Measurements from ENCODE around the gene INPP4B.

Gene INPP4B

DNA sequence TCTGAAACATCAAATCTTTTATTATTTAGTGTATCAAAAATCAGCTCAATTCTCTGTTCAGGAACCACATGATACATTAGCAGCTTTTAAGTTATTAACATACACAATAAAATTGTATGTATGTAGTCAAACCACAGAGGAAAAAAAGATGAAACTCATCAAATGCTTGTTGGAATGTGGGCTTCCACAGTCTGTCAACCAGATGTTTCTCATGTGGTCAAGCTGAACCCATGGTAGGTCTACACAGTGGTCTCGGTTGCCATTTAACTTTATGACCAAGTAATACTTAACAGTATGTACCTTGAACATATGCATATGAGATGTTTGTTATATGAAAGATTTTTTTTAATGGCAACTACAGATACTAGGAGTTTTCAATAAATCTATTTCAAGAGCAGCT is 781.9 kb downstream of the INPP4B start:
- in situ Hi-C loops (cut with HindIII; ENCODE audit: low sequenced_read_pairs) = no loop called here

DNA sequence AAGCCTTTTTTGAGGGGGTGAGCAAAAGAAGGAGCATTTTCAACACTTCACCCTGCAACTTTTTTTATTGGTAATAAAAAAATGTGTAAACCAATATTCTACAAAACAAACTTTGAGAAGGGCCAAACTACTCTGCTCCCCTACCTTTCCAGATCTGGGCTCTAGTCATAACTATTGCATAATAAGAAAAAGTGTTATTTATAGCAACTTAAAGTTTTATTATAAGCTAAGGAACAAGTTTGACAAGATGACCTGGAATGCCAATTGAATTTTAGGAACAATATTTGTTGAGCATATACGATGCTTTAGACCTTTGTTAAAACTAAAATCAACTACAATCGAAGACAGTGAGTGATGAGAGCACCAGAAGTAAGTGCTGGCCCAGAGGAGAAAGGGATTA is 800.1 kb downstream of the INPP4B start:
- in situ Hi-C loops (cut with HindIII; ENCODE audit: low sequenced_read_pairs) = no loop called here

DNA sequence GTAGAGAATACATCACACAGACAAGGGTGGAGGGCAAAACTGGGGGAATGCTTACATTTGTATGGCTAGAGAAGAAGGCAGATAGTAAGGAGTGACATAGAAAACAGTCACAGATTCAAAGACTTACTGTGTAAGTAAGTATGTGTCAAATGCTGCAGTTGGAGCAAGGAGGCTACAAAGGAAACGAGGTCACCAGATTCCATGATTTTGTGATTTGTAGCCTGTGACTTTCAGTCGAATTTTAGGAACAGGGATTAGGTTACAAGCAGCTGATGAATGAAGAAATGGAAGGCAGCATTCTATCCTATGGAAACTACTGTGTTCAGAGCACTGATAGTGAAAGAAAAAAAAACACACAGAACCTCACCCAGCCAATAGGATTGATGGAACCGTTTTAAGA is 801.8 kb downstream of the INPP4B start:
- in situ Hi-C loops (cut with HindIII; ENCODE audit: low sequenced_read_pairs) = no loop called here

DNA sequence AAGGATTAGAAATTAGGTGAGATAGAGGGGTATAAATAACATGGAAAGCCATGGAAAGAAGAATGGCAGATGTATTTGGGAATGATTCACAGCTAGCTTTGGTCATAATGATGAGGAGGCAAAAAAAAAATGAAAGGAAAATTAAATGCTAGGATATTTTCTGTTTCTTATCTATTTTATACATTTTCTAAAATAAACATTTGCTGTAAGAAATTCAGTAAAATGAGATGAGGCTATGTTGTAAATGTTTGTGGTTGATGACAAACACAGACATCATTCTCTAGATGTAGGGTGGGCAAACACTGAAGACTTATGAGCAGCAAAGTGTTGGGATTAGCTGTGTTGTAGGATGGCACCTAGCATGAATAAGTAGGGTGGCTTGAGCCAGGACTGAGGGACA is 802.6 kb downstream of the INPP4B start:
- in situ Hi-C loops (cut with HindIII; ENCODE audit: low sequenced_read_pairs) = no loop called here

DNA sequence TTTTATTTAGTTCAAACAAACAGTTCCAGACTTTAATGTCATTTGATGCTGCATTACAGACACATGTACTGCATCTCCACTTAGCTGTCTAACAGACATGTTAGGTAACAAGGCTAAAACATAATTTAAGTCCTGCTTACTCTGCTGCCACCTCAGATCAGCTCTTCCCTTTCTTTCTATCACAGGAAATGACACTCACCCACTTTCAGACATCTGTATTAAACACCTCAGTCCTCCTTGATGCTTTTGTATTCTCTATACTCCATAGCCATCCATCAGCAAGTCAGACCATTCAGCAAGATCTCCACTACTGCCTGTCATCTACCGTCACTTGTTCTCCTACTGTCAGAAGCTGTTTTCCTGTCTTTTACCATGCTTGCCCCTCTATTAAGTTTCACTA is 804.3 kb downstream of the INPP4B start:
- in situ Hi-C loops (cut with HindIII; ENCODE audit: low sequenced_read_pairs) = no loop called here

DNA sequence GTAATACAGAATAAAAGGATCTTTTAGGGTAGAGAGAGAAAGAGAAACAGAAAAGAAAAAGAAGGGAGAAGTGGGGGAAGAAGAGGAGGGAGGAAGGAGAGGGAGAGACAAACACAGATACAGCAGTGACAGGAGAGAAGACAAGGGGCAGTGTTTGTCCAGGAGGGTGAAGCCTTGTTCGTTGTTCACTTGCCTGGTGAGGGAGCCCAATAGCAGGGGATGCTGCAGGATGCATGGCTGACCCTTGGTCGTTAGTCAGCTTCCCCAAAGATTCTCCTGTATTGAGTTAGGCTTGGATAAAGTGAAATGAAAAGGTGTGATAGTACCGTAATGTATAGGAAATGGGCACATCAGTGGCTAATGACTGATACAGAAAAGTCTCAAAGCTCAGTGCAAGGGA is 806.1 kb downstream of the INPP4B start:
- in situ Hi-C loops (cut with HindIII; ENCODE audit: low sequenced_read_pairs) = no loop called here

DNA sequence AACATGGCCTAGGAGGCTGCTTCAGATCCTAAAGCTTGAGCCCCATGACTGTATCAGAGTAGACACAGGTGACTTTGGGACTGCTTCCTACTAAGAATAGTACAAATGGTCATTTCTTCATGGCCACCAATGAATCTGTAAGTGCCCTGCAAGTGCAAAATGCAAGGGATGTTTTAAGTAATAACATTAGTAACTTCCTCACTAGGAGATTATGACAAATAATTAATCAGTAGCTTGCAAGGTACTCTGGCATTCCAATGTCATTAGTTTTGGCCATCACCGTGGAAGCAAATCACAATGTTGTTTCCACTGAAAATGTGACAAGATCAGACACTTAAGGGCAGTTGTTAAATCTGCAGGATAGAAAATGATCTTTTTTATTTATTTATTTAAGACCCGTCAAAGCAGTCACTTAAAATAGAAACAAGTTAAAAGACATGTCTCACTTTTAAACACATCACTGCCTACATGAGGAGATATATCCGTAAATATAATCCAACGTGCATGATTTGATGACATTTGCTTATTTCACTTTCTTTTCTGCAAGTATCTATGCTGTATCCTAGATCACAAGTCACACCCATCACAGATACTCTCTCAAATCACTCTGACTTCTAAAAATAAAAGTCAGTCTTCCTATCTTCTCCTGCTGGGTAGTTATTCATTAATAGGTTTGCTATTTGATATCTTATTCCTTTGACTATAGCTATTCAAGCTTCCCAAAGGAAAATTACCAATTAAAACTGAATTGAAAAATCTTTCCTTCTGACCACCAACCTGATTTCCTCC is 809.1 kb downstream of the INPP4B start:
- in situ Hi-C loops (cut with HindIII; ENCODE audit: low sequenced_read_pairs) = no loop called here

DNA sequence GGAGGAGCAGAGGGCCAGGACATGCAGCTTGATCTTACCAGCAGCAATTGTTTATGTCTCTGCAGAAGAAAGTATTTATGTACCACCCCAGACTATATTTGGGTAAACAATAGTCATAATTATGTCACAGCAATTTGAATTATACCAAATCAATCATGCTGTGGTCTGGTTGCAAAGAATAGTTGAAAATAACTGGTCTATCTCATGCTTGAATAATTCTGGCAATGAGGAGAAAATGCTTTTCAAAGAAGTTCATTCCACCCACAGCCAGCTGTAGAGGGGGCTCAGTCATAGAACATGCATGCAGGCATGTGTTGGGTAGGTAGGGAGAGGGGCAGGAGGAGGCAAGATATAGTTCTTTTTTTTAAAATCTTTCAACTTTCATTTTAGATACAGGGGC is 810.5 kb downstream of the INPP4B start:
- in situ Hi-C loops (cut with HindIII; ENCODE audit: low sequenced_read_pairs) = no loop called here

DNA sequence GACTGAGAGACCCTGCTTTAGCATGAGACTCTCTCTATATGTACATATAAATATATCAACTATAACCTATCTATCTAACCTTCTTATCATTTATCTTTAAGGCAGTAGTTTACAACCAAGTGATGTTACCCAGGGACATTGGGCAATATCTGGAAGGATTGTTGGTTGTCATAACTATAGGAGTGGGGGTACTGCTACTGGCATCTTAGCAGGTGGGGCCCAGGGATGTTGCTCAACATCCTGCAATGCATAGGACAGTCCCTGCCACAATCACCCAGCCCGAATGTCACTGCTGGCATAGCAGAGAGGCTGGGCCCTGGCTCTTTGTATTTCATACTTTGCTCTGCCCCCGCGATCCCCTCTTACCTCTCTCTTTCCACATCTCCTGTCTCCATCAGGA is 812.0 kb downstream of the INPP4B start:
- in situ Hi-C loops (cut with HindIII; ENCODE audit: low sequenced_read_pairs) = no loop called here

DNA sequence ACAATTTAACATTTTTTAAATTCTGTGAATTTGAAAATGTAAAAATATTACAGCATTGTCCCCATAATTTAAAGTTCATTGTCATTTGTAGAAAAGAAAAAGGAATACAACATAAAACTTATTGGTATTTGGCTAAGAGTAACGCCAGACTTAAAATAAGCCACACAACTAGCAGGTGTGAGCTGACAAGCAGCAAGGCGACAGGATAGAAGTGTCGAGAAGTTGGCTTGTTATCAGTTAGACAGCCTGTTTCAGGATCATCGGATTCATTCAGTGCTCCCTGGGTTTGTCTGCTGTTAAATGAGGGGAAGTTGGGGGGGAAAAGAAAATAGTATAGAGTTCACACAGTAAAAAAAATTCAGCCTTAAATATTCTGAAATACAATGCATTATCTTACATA is 816.1 kb downstream of the INPP4B start:
- in situ Hi-C loops (cut with HindIII; ENCODE audit: low sequenced_read_pairs) = no loop called here

DNA sequence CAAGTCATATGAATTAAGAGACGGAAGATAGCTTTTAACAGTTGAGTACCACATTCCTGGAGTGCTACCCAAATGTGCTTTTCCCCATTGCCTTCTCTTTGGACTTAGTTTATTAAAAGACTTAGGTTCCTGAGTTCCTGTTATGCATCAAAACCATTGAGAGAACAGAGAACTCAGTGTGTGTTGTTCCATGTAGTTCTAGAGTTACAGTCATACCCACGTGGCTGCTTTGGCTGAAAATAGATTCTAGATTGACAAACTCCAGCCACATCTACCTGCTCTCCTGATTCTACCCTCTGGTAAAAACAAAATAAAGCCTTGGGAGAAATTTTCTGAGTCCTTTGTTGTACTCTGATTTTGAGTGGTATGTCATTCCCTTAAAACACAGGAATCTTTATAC is 824.3 kb downstream of the INPP4B start:
- in situ Hi-C loops (cut with HindIII; ENCODE audit: low sequenced_read_pairs) = no loop called here

DNA sequence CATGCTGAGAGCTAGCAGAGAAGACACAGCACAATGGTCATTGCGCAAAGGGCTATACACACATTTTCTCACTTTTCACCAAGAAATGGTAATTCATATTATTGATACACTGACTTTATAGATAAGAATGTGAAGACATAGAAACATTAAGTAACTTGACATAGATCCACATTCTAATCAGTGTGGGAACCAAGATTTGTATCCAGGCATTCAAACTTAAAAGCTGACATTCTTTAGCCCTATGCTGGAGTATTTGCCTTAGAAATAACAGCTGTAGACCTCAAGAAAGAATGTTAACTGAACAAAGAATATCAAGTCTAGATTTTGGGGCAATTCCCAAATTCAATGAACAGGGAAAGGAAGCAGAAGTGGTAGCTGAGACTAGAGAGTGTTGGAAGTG is 824.9 kb downstream of the INPP4B start:
- in situ Hi-C loops (cut with HindIII; ENCODE audit: low sequenced_read_pairs) = no loop called here

DNA sequence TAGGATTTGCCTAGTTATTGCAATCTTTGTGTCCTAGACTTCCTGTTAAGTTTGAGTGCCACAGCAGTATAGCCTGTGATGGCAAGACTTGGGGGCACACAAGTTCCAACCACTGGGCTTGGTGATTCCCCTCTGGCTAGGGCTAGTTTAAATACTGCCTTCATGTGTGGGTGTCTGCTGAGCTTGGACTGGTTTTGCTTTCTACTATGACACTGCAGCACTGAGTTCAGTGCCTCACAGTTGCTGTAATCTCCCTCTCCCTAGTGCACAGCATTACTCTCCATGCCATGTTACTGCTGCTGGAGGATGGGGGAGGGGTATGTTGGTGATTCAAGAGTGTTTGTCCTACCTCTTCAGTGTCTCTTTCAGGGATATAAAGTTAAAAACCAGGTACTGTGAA is 830.1 kb downstream of the INPP4B start:
- in situ Hi-C loops (cut with HindIII; ENCODE audit: low sequenced_read_pairs) = no loop called here

DNA sequence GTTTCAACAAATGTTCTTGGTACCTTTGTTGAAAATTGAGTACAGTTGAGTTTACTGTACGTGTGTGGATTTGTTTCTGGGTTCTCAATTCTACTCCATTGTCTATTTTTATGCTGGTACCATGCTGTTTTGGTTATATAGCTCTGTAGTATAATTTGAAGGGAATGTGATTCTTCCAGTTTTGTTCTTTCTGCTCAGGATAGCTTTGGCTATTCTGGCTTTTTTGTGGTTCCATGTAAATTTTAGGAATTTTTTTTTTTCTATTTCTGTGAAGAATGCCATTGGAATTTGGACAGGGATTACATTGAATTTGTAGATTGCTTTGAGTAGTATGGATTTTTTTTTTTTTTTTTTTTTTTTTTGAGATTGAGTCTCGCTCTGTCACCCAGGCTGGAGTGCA is 836.4 kb downstream of the INPP4B start:
- in situ Hi-C loops (cut with HindIII; ENCODE audit: low sequenced_read_pairs) = no loop called here

DNA sequence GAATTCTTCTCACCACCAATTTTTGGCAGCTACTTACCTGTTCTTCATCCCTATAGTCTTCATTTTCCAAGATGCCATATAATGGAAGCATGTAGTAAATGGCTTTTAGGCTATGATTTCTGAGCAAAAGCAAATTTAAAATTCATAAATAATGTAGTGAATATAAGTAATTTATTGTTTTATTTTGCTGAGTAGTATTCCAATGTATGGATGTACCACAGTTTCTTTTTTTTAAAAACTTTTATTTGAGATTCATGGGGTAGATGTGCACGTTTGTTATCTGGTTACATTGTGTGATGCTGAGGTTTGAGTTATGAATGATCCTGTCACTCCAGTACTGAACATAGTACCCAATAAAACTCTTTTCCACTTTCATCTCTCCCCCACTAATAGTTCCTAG is 840.6 kb downstream of the INPP4B start:
- in situ Hi-C loops (cut with HindIII; ENCODE audit: low sequenced_read_pairs) = no loop called here

DNA sequence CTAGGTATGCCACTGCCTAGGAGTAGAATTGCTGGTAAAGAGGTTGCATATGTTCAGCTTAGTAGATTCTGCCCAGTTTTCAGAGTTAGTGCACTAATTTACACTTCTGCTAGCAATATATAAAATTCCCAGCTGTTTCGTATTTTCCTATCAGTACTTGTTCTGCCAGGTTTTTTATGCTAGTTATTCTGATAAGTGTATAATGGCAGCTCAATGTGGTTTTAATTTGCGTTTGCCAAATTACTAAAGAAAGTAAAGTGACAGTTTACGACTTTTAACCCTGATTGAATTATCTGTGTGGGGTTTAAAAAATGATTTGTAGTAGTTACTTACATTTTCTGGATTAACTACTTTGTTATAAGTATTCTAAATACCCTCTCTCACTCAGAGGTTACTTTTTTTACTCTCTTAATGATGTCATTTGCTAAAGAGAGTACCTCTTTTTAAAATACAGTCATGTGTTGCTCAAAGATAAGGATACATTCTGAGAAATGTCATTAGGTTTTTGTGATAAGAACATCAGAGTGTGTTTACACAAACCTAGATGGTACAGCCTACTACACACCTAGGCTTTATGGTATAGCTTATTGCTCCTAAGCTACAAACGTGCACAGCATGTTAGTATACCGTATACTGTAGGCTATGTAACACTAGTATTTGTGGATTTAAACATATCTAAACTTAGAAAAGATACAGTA is 846.5 kb downstream of the INPP4B start:
- in situ Hi-C loops (cut with HindIII; ENCODE audit: low sequenced_read_pairs) = no loop called here

DNA sequence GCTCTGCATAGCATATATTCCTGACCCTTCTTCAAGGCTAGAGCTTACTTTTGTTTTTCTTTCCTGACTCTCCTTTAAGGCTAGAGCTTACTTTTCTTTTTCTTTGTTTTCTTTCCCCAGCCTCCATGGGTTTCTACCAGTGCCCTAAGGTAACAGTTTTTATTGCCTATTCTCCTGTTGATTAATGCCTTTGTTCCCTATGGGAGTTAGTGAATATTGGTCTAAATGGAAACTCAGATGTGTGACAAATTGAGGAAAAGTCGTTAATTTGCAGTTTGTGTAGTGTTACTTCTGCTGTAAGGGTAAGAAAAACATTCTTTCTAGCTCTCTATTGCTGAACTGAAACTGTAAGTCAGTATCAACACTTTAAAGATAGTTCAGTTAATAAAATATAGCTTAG is 851.0 kb downstream of the INPP4B start:
- in situ Hi-C loops (cut with HindIII; ENCODE audit: low sequenced_read_pairs) = no loop called here

DNA sequence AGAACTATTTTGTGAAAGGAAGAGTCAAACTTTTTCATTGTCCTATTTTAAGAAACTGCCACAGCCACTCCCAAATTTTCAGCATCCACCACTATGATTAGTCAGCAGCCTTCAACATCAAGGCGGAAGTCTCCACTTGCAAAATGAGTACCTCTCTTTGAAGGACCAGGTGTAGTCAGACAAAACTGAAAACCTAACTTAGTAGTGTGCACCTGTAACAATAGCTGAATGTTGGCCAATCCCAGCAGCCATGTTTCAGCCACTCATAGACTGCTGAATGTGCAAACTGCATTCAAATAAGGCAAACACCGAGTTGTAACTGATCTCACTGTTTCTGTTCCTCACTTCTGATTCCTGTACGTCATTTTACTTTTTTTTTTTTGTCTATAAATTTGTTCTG is 868.7 kb downstream of the INPP4B start:
- in situ Hi-C loops (cut with HindIII; ENCODE audit: low sequenced_read_pairs) = no loop called here
